GM23248 (cell line): Measurements from ENCODE around the gene KCNQ4.

Experiments used
- EZH2 ChIP-seq: fragments of 200-600 bp; sonication (generic); IDR thresholded peaks from 2 replicates; pipeline ENCODE4 v1.6.1; 2018; ENCODE audit warnings: antibody characterized with exemption, mild to moderate bottlenecking; ENCODE audit not compliant: insufficient read depth, poor library complexity, severe bottlenecking
- EZH2phosphoT487 ChIP-seq: fragments of 200-600 bp; sonication (generic); IDR thresholded peaks from 2 replicates; pipeline ENCODE4 v1.6.1; 2018; ENCODE audit warnings: antibody characterized with exemption, moderate library complexity, mild to moderate bottlenecking, low read depth; ENCODE audit not compliant: insufficient read depth

- TF ChIP-seq EZH2 (no peak), EZH2phosphoT487 (no peak)
Observed at GRCh38 chr1:40853113-40853884, 69.7 kb downstream of the KCNQ4 start.
